Measurements from ENCODE around the gene IL18BP.

DNA sequence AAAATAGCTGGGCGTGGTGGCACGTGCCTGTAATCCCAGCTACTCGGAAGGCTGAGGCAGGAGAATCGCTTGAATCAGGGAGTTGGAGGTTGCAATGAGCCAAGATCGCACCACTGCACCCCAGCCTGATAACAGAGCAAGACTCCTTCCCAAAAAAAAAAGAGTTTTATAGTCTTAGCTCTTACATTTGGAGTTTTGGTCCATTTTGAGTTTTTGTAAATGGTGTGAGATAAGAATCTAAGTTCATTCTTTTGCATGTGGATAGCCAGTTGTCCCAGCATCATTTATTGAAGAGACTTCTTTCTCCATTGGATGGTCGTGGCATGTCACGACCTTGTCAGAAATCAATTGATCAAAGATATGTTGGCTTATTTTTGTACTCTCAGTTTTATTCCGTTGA lies 35.2 kb upstream of the IL18BP start:
- TF ChIP-seq, protein P1, sequence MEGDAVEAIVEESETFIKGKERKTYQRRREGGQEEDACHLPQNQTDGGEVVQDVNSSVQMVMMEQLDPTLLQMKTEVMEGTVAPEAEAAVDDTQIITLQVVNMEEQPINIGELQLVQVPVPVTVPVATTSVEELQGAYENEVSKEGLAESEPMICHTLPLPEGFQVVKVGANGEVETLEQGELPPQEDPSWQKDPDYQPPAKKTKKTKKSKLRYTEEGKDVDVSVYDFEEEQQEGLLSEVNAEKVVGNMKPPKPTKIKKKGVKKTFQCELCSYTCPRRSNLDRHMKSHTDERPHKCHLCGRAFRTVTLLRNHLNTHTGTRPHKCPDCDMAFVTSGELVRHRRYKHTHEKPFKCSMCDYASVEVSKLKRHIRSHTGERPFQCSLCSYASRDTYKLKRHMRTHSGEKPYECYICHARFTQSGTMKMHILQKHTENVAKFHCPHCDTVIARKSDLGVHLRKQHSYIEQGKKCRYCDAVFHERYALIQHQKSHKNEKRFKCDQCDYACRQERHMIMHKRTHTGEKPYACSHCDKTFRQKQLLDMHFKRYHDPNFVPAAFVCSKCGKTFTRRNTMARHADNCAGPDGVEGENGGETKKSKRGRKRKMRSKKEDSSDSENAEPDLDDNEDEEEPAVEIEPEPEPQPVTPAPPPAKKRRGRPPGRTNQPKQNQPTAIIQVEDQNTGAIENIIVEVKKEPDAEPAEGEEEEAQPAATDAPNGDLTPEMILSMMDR (IDR thresholded peaks at IDR 0.05): no peak
- TF ChIP-seq ZFX (IDR thresholded peaks at IDR 0.05; ENCODE audit: borderline replicate concordance): no peak
